B cell (primary cell): ENCODE results near the gene ERAP2.

Source experiments
- EZH2 ChIP-seq: IDR thresholded peaks from 2 replicates; pipeline ENCODE4 v1.6.1; 2012; ENCODE audit warnings: borderline replicate concordance, low read depth, mild to moderate bottlenecking, moderate library complexity, low read length; ENCODE audit not compliant: insufficient read depth, poor library complexity, severe bottlenecking
- TF ChIP-seq, protein P1 (sequence below): fragments of 200-600 bp; IDR thresholded peaks from one replicate; pipeline ENCODE4 v1.8.0; 2022; ENCODE audit warnings: antibody characterized with exemption, mild to moderate bottlenecking

DNA sequence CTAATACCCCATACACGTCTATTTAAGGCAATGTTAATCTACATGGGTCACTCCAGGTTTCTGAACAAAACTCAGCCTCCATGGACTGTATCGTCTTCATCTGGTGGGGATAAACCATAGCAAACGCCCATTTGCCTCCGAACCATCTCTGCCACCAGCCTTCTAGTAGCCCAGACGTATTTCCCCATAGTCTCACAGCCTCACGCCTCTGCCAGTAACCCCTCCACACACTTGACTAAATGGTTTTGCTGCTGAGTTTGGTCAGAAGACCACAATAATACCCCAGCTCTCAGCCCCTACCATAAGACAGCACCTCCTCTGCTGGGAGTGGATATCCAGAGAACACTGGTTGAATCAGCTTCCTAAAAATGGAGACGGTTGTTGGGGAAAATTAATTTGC is 8.7 kb downstream of the ERAP2 start:
- TF ChIP-seq, protein P1, sequence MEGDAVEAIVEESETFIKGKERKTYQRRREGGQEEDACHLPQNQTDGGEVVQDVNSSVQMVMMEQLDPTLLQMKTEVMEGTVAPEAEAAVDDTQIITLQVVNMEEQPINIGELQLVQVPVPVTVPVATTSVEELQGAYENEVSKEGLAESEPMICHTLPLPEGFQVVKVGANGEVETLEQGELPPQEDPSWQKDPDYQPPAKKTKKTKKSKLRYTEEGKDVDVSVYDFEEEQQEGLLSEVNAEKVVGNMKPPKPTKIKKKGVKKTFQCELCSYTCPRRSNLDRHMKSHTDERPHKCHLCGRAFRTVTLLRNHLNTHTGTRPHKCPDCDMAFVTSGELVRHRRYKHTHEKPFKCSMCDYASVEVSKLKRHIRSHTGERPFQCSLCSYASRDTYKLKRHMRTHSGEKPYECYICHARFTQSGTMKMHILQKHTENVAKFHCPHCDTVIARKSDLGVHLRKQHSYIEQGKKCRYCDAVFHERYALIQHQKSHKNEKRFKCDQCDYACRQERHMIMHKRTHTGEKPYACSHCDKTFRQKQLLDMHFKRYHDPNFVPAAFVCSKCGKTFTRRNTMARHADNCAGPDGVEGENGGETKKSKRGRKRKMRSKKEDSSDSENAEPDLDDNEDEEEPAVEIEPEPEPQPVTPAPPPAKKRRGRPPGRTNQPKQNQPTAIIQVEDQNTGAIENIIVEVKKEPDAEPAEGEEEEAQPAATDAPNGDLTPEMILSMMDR: no peak
- no peak for TF ChIP-seq EZH2
